Trophoblast cell (in vitro differentiated cells and primary cell): ENCODE data around the gene OR9I1.

Experiments
- DNase-seq, 2 donors: peaks; one replicate each; pipeline ENCODE4 v3.0.0-alpha.2; 2016
- H2AFZ ChIP-seq: 2 replicates; pipeline ENCODE4 v1.6.1; 2013; ENCODE audit warnings: low read length, moderate library complexity, mild to moderate bottlenecking; ENCODE audit not compliant: insufficient read depth, poor library complexity
- H2AK5ac ChIP-seq: 2 replicates; pipeline ENCODE4 v1.6.1; 2013; ENCODE audit warnings: mild to moderate bottlenecking, low read length
- H2BK120ac ChIP-seq: 2 replicates; pipeline ENCODE4 v1.6.1; 2013; ENCODE audit warnings: low read length, mild to moderate bottlenecking, moderate library complexity; ENCODE audit not compliant: insufficient read depth, poor library complexity
- H2BK12ac ChIP-seq: 2 replicates; pipeline ENCODE4 v1.6.1; 2013; ENCODE audit warnings: mild to moderate bottlenecking, low read length, moderate library complexity
- H2BK5ac ChIP-seq: 2 replicates; pipeline ENCODE4 v1.6.1; 2013; ENCODE audit warnings: low read length, low read depth, moderate library complexity, mild to moderate bottlenecking; ENCODE audit not compliant: poor library complexity
- H3K14ac ChIP-seq: 2 replicates; pipeline ENCODE4 v1.6.1; 2013; ENCODE audit warnings: mild to moderate bottlenecking, low read length
- H3K18ac ChIP-seq: 2 replicates; pipeline ENCODE4 v1.6.1; 2013; ENCODE audit warnings: mild to moderate bottlenecking, low read length
- H3K23ac ChIP-seq: 2 replicates; pipeline ENCODE4 v1.6.1; 2013; ENCODE audit warnings: low read length
- H3K27ac ChIP-seq: 2 replicates; pipeline ENCODE4 v1.5.1; 2013; ENCODE audit warnings: low read depth, mild to moderate bottlenecking, inconsistent platforms, low read length, moderate library complexity
- H3K27me3 ChIP-seq: 2 replicates; pipeline ENCODE4 v1.6.1; 2013; ENCODE audit warnings: inconsistent platforms, mild to moderate bottlenecking, low read length, moderate library complexity; ENCODE audit not compliant: insufficient read depth
- H3K36me3 ChIP-seq, 2 experiments: 1 replicate in 1 of 2; 2 replicates in 1 of 2; pipeline ENCODE4 v1.6.1; 2013; ENCODE audit warnings: low read length in 2 of 2, mild to moderate bottlenecking in 2 of 2, moderate library complexity in 1 of 2; ENCODE audit not compliant: insufficient read depth in 2 of 2, control insufficient read depth in 1 of 2
- H3K4ac ChIP-seq: 2 replicates; pipeline ENCODE4 v1.6.1; 2013; ENCODE audit warnings: low read depth, mild to moderate bottlenecking, low read length, moderate library complexity
- H3K4me1 ChIP-seq, 2 experiments: 1 replicate in 1 of 2; 2 replicates in 1 of 2; pipeline ENCODE4 v1.6.1; 2013; ENCODE audit warnings: low read length in 2 of 2, mild to moderate bottlenecking in 2 of 2, moderate library complexity in 1 of 2; ENCODE audit not compliant: insufficient read depth in 2 of 2, control insufficient read depth in 1 of 2
- H3K4me2 ChIP-seq: 2 replicates; pipeline ENCODE4 v1.6.1; 2013; ENCODE audit warnings: inconsistent platforms, mild to moderate bottlenecking, low read length, moderate library complexity
- H3K4me3 ChIP-seq: 2 replicates; pipeline ENCODE4 v1.5.1; 2013; ENCODE audit warnings: mild to moderate bottlenecking, low read depth, low read length, inconsistent platforms
- H3K79me1 ChIP-seq: one replicate; pipeline ENCODE4 v1.6.1; 2013; ENCODE audit warnings: low read length
- H3K79me2 ChIP-seq: 2 replicates; pipeline ENCODE4 v1.6.1; 2013; ENCODE audit warnings: low read length, mild to moderate bottlenecking; ENCODE audit not compliant: control insufficient read depth, insufficient read depth, poor library complexity
- H3K9ac ChIP-seq: 2 replicates; pipeline ENCODE4 v1.6.1; 2013; ENCODE audit warnings: mild to moderate bottlenecking, low read length
- H3K9me3 ChIP-seq: 2 replicates; pipeline ENCODE4 v1.6.1; 2013; ENCODE audit warnings: low read depth, mild to moderate bottlenecking, control low read depth, inconsistent platforms, low read length; ENCODE audit not compliant: insufficient read depth
- H4K12ac ChIP-seq: 2 replicates; pipeline ENCODE4 v1.6.1; 2013; ENCODE audit warnings: low read depth, mild to moderate bottlenecking, low read length, moderate library complexity
- H4K8ac ChIP-seq: 2 replicates; pipeline ENCODE4 v1.6.1; 2013; ENCODE audit warnings: low read depth, mild to moderate bottlenecking, low read length, moderate library complexity
- H4K91ac ChIP-seq: one replicate; pipeline ENCODE4 v1.6.1; 2013; ENCODE audit warnings: low read depth, mild to moderate bottlenecking, low read length, moderate library complexity
- WGBS: extraction: QIAGEN DNeasy Blood & Tissue Kit; methylation state at CpG from one replicate; pipeline ENCODE4 v1.1.7; 2013; ENCODE audit warnings: missing lambda C conversion rate; ENCODE audit not compliant: insufficient read length, insufficient coverage; ENCODE audit errors: extremely low coverage; 5-methylcytosine and 5-hydroxymethylcytosine counted together

OR9I1 gene

DNA sequence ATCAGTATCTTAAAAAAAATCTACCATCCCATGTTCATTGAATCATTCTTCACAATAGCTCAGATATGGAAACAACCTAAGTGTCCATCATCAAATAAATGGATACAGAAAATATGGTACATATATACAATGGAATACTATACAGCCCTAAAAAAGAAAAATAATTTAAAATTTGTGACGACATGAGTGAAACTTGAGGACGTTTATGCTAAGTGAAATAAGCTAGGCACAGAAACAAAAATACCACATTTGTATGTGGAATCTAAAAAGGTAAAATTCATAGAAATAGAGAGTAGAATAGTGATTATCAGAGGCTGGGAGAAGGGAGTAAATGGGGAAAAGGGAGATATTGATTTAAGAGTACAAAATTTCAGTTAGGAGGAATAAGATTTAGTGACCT, 38.8 kb downstream of the OR9I1 start:
- Histone ChIP-seq H3K18ac (no peak overlapping the region), H4K12ac (no peak overlapping the region)
- no CpG with 5 or more reads among the region's 2 CpGs for WGBS

DNA sequence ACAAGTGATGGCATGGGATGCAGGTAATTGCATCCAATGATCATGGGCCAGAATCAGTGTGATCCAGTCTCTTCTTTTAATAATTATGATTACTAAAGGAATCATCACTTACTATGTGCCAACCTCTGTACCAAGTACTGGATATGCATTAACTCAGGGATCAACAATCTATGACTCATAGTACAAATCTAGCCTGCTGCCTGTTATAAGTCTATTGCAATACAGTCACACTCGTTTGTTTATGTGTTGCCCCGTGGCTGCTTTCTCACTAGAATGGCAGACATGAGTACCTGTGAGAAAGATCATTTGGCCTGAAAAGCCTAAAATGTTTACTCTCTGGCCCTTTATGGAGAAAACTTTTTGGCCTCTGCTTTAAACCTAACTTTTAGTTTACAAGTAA, 49.5 kb downstream of the OR9I1 start:
- no peak overlapping the region for H4K12ac ChIP-seq
- no peak overlapping the region for H2BK12ac ChIP-seq
- no peak overlapping the region for H2BK5ac ChIP-seq
- no peaks in the 10 kb centered on the region for H3K27me3 ChIP-seq
- H3K4me3 ChIP-seq = no peak overlapping the region
- no peaks in the 10 kb centered on the region for H3K79me1 ChIP-seq
- H3K9me3 ChIP-seq = no peaks in the 10 kb centered on the region
- DNase-seq = no peak
- H3K14ac ChIP-seq = no peak overlapping the region
- H3K23ac ChIP-seq = no peak overlapping the region
- no peak overlapping the region for H2BK120ac ChIP-seq
- H3K4me2 ChIP-seq = no peak overlapping the region
- H4K91ac ChIP-seq = no peak overlapping the region
- H3K9ac ChIP-seq = no peak overlapping the region
- no peak overlapping the region for H3K27ac ChIP-seq
- H3K18ac ChIP-seq = no peak overlapping the region
- no CpG with 5 or more reads among the region's 2 CpGs for WGBS
- no peaks in the 10 kb centered on the region for H3K79me2 ChIP-seq
- no peak overlapping the region for H3K4ac ChIP-seq
- H2AK5ac ChIP-seq = no peak overlapping the region
- no peak overlapping the region for H2AFZ ChIP-seq
- H3K4me1 ChIP-seq = peaks cover 0 to under 1% of the 10 kb centered on the region in 2 experiments
- no peaks in the 10 kb centered on the region for H3K36me3 ChIP-seq
- no peak overlapping the region for H4K8ac ChIP-seq

More for the DNA sequence above, 38.8 kb downstream of the OR9I1 start:
- Histone ChIP-seq H3K4ac (no peak overlapping the region), H3K79me2 (no peaks in the 10 kb centered on the region), H4K91ac (no peak overlapping the region), H2AFZ (no peak overlapping the region), H3K23ac (no peak overlapping the region), H3K14ac (no peak overlapping the region), H2BK120ac (no peak overlapping the region), H3K4me1 (no peaks in the 10 kb centered on the region), H4K8ac (no peak overlapping the region), H3K9me3 (no peaks in the 10 kb centered on the region), H3K27ac (no peak overlapping the region), H2BK5ac (no peak overlapping the region), H2BK12ac (no peak overlapping the region), H3K4me2 (no peak overlapping the region), H3K36me3 (no peaks in the 10 kb centered on the region), H3K4me3 (no peak overlapping the region), H3K9ac (no peak overlapping the region), H3K79me1 (no peaks in the 10 kb centered on the region), H3K27me3 (no peaks in the 10 kb centered on the region), H2AK5ac (no peak overlapping the region)
- DNase-seq = no peak

- H3K36me3 ChIP-seq = no peaks in the 10 kb centered on the region
- peaks cover 1% of the 10 kb centered on the region for H3K79me1 ChIP-seq
- H2AK5ac ChIP-seq = no peak overlapping the region
Observed at GRCh38 chr11:58070585-58070984, 54.7 kb downstream of the OR9I1 start.

GRCh38 chr11:58068655-58069054, 56.7 kb downstream of the OR9I1 start:
- Histone ChIP-seq H3K9me3 (no peaks in the 10 kb centered on the region), H3K18ac (no peak overlapping the region), H2AFZ (no peak overlapping the region), H3K4me3 (no peak overlapping the region), H3K4me1 (peaks cover 0 to 5% of the 10 kb centered on the region in 2 experiments), H3K23ac (no peak overlapping the region), H2BK120ac (no peak overlapping the region), H3K9ac (no peak overlapping the region), H3K79me1 (peaks cover 1% of the 10 kb centered on the region), H3K79me2 (no peaks in the 10 kb centered on the region), H3K4ac (no peak overlapping the region), H4K8ac (no peak overlapping the region), H3K27me3 (no peaks in the 10 kb centered on the region), H2BK5ac (no peak overlapping the region), H3K36me3 (no peaks in the 10 kb centered on the region), H4K12ac (no peak overlapping the region), H3K14ac (no peak overlapping the region), H3K4me2 (no peak overlapping the region), H2BK12ac (no peak overlapping the region), H2AK5ac (no peak overlapping the region), H3K27ac (no peak overlapping the region), H4K91ac (no peak overlapping the region)
- no peak for DNase-seq
- WGBS = no CpG with 5 or more reads among the region's 6 CpGs

More at GRCh38 chr11:58070585-58070984, 54.7 kb downstream of the OR9I1 start:
- H3K27ac ChIP-seq = no peak overlapping the region
- H4K8ac ChIP-seq = no peak overlapping the region
- H3K14ac ChIP-seq = no peak overlapping the region
- no peaks in the 10 kb centered on the region for H3K79me2 ChIP-seq
- H3K18ac ChIP-seq = no peak overlapping the region
- H4K91ac ChIP-seq = no peak overlapping the region
- no peak overlapping the region for H2BK5ac ChIP-seq
- peaks cover 0 to 5% of the 10 kb centered on the region in 2 experiments for H3K4me1 ChIP-seq
- H2AFZ ChIP-seq = no peak overlapping the region
- no peak overlapping the region for H2BK120ac ChIP-seq
- H3K9ac ChIP-seq = no peak overlapping the region
- H3K9me3 ChIP-seq = no peaks in the 10 kb centered on the region
- WGBS = no CpG with 5 or more reads among the region's 1 CpG
- H2BK12ac ChIP-seq = no peak overlapping the region
- no peak overlapping the region for H4K12ac ChIP-seq
- no peak overlapping the region for H3K23ac ChIP-seq
- H3K4me2 ChIP-seq = no peak overlapping the region
- no peaks in the 10 kb centered on the region for H3K27me3 ChIP-seq
- H3K4ac ChIP-seq = no peak overlapping the region
- H3K4me3 ChIP-seq = no peak overlapping the region
- no peak for DNase-seq
